HT1080 (cell line): Measurements from ENCODE around the gene CRIP2. TPM values are rescaled to one million over a fixed set of nuclear protein-coding genes. Genes with fewer than 3 reads are reported as not detected.

Experiments
- DNase-seq: peaks from one replicate; pipeline ENCODE4 v3.0.0-alpha.2; 2015; ENCODE audit warnings: low read depth
- total RNA-seq: library from RNA; depleted of rRNA; stranded (reverse); fragments of >200 nt; shearing (Covaris generic); gene quantifications from 2 replicates; pipeline ENCODE4 v1.2.3, GENCODE V29; 2014

The CRIP2 gene
- total RNA-seq, 1 experiment from 2014 or later: 127 TPM

DNA sequence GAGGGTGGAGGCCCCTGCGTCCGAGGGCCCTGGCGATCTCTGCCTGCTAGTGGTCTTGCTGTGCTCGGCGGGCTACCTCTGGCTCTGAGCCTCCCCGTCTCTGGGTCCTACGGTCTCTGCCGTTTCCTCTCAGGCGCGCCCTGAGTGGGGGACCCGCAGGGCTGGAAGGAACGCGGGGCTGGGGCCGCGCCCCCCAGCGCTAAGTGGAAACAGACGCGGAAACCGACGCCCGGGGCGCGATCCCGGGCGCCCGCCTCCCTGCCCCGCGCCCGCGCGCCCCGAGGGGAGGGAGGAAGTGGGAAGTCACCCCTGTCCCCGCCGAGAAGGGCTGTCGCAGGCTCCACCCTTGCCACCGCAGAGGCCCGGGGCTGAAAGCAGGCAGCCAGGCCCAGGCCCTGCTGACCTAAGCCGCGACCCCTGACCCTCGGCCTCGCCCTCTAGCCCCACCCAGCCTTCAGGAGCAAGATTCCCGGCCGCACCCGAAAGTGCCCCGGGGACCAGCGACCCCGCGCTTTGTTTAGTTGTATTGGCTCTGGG is 12.9 kb downstream of the CRIP2 start:
- DNase-seq: no peak

DNA sequence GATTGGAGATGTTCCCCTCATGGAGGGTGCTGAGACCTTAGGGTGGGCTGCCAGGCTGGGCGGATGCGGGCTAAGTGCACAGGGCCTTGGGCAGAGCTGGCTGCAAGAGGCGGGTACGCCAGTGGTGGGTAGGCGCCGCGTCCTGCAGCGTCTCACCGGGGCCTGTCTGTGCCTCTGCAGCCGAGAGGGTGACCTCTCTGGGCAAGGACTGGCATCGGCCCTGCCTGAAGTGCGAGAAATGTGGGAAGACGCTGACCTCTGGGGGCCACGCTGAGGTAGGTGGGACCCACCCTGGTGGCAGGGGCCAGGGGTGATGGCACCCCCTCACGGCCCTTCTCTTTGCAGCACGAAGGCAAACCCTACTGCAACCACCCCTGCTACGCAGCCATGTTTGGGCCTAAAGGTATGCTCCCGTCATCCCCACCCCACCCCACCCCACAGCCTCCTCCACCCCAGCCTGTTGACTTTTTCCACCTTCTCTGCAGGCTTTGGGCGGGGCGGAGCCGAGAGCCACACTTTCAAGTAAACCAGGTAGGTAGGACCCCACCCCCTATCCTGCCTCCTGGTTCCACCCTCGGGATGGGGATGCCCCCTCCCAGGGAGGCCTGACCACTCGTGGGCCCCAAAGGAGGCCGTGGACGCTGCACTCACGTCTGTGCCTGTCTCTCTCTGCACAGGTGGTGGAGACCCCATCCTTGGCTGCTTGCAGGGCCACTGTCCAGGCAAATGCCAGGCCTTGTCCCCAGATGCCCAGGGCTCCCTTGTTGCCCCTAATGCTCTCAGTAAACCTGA is 13.6 kb downstream of the CRIP2 start:
- DNase-seq: no peak

GRCh38 chr14:105488781-105489541 is 14.3 kb downstream of the CRIP2 start:
- DNase-seq: no peak

GRCh38 chr14:105489542-105490266 is 15.1 kb downstream of the CRIP2 start:
- DNase-seq: peak; percentile 87

DNA sequence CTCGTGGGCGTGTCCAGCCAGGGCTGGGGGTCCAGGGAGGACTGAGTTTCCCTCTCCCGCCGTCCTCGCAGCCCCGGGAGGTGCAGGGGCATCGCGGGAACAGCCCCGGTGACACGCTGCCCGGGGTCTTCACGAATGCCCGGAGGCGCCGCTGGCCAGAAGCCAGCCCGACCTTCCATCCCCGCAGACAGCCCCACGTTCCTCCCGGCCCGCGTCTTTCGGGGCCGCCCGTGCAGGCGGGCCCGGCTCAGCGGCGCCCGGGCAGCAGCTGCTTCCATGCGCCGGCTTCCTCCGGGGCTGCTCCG is 15.6 kb downstream of the CRIP2 start:
- no peak for DNase-seq

DNA sequence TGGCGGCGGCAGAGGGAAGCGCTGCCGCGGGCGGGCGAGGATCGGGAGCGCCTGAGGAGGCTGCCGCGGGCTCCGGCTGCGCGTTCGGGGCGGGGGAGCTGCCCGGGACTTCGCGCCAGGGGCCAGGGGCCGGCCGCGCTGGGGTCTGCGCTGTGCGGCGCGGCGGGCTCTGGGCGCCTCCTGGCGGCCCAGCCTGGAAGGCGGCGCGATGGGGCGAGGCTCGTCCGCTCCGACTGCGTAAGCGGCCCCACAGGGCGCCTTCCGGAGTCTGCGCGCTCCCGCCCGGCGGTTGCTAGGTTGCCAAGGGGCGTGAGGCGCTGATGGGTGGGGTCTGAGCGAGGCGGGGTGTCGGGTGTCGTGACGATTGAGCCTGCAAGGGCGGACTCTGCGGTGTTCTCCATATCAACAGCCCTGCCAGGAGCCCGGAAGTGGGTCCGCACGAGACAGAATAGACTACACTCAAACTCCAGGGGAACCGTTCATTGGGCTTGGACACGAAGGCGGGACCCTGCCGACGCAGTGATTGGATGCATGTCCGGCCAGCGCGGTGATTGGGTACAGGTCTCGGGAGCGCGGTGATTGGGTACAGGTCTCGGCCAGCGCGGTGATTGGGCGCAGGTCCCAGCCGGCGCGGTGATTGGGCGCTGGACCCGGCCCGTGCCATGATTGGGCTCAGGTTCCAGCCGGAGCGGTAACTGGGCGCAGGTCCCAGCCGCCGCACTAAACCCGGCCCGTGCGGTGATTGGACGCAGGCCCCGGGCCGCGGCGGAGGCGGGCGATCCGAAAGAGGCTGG is 16.1 kb downstream of the CRIP2 start, which contains the start of gene TEDC1:
Gene TEDC1 (plus strand): TSS at position 675 of the 794 bp plus-strand sequence. CDS start 130 bp downstream, outside the sequence.
- DNase-seq: peak; percentile 100

GRCh38 chr14:105491366-105491973 is 16.8 kb downstream of the CRIP2 start:
- DNase-seq: peak; percentile 57

DNA sequence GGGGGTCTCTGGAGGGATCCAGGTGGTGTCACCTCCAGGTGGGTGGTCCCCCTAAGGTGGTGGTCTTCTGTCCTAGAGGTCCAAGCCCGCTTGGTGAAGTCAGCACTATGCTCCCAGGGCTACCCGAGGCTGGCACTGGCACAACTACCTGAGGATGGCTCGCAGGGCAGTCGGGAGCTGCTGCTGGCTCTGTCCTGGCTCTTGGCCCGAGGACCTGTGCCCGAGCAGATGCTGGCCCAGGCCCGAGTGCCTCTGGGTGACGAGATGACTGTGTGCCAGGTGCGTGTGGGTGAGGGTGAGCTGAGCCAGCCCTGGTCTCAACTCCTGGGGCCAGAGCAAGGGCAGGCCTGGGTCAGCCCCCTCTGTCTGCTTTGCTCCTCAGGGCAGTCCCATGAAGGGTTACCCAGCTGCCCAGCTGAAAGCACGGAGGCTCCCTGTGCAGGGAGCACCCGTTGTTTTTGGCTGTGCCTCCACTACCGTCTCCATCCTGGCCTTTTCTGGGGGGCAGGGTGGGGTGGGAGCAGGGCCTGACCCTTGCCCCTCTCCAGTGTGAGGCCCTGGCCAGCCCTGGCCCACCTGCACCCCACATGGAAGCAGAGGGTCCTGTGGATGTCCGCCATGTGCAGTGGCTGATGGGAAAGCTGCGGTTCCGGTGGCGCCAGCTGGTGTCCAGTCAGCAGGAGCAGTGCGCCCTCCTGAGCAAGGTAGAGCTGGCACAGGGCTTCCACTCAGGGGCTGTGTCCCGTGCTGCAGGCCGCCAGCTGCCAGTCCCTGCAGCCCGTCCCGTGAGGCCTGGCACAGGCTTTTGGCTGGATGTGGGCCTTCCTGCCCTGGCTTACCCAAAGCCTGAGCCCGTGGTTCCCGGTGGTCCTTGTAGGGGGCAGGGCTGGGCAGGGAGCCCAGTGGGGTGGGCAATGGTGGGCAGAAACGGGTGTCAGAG is 17.7 kb downstream of the CRIP2 start:
- DNase-seq: no peak

- no peak for DNase-seq
Measured at GRCh38 chr14:105492971-105493871, 18.6 kb downstream of the CRIP2 start.

DNA sequence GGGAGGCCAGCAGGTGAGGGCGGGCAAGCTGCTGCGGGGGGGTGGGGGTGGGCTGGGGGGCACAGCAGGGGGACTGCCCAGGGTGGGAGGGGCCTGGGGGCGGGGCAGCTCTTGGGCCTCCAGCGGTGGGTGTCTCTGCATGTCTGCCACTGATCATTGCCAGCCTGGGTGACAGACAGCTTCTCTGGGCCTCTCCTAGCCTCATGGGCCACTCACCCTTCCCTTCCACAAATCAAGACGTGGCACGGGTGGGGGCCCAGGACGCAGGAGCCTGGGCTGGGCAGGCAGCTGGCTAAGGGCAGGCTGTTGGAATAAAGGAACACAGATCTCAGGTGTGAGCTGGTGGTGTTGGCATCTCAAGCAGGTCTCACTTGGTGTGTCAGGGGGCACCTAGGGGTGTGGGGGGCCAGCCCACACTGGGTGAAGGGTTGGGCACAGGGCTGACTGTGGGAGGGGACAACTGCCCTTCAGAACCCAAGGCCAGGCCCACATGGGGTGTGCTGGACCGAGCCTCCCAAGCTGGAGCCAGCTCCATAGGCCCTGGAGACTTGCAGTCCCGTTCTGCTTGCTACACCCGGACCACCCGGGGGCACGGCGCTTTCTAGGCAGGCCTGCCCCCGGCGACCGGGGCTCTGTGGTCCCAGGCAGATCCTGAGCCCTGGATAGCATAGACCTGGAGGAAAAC is 19.4 kb downstream of the CRIP2 start:
- DNase-seq: no peak

DNA sequence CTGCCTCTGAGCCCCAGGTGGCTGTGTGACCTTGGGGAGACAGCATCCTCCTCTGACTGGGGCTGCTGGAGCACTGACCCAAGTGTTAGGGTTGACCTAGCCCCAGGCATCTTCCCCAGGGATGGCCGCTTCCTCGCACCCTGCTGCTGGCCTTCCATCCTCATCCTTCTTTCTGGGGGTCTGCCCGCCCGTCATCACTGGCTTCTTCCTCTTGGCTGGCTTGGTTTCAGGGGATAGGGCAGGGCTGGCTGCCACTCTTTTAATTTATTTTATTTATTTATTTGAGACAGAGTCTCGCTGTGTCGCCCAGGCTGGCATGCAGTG is 19.9 kb downstream of the CRIP2 start:
- no peak for DNase-seq

GRCh38 chr14:105495101-105495989 is 20.7 kb downstream of the CRIP2 start:
- no peak for DNase-seq

DNA sequence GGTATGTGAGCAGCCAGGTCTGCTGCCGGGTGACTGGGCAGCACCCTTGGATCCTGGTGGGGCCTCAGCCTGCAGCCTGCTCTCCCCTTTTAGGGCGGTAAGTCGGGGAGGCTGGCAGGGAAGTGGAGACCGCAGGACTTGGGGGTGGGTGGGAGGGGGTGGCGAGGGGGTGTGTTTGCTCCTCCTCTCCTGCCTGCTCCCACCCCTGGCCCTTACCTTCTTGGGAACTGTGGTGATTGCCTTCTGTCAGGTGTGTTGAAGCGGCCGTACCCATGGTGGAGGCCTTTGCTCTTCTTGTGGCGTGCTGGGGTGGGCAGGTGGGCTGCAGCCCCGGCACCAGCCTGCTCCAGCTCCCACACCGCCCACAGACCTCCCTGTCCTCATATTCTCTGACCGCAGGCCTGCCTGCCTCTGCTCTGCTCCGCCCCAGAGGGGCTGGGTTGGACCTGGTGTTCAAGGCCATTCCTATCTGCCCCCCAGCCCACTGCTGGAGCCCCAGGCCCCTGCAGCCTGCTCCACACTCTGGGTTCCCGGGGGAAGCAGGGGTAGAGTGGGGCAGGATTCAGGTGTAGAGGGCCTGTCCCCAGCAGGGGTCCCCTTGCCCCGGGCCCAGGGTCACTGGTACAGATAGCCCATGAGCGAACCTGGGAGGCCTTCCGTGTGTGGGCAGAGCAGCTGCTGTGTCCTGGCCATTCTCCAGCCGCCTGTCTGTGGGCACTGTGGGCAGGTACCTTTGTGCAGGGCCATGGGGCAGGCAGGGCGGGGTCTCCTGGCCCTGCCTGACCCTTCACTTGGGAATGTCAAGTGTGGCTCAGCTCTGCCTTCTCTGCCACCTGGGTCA is 21.6 kb downstream of the CRIP2 start:
- no peak for DNase-seq

GRCh38 chr14:105496831-105497591 is 22.4 kb downstream of the CRIP2 start:
- DNase-seq: no peak
